Fibroblast of skin of left quadriceps (primary cell): ENCODE results near the gene P2RY1.

Experiments used
- DNase-seq, 2 experiments: peaks; one replicate each; pipeline ENCODE4 v3.0.0-alpha.2; 2013; ENCODE audit warnings: low read depth in 2 of 2

P2RY1 gene

GRCh38 chr3:152834776-152835600 is at the start of gene P2RY1:
P2RY1 (plus strand) TSS chr3:152835131; CDS start chr3:152835783, 652 bp downstream.
- DNase-seq, result peak in 1 of 2 experiments; percentile 17

GRCh38 chr3:152786977-152787681 is 47.8 kb upstream of the P2RY1 start:
- DNase-seq, result no peak

GRCh38 chr3:152790651-152791387 is 44.1 kb upstream of the P2RY1 start:
- no peak for DNase-seq

GRCh38 chr3:152793969-152794368 is 41.0 kb upstream of the P2RY1 start:
- no peak for DNase-seq

GRCh38 chr3:152797751-152798432 is 37.0 kb upstream of the P2RY1 start:
- DNase-seq, result no peak

GRCh38 chr3:152811974-152812760 is 22.8 kb upstream of the P2RY1 start:
- no peak for DNase-seq

GRCh38 chr3:152817400-152817799 is 17.5 kb upstream of the P2RY1 start:
- DNase-seq, result no peak

GRCh38 chr3:152818027-152818426 is 16.9 kb upstream of the P2RY1 start:
- DNase-seq, result no peak

- DNase-seq, result no peak
Observed at GRCh38 chr3:152823173-152823572, 11.8 kb upstream of the P2RY1 start.

GRCh38 chr3:152823781-152824180 is 11.2 kb upstream of the P2RY1 start:
- DNase-seq, result peak in 1 of 2 experiments; percentile 13

- DNase-seq, result peak in 1 of 2 experiments; percentile 12
Observed at GRCh38 chr3:152825566-152825965, 9.4 kb upstream of the P2RY1 start.

- DNase-seq, result no peak
Observed at GRCh38 chr3:152826476-152826875, 8.5 kb upstream of the P2RY1 start.

- no peak for DNase-seq
Observed at GRCh38 chr3:152827313-152827712, 7.6 kb upstream of the P2RY1 start.

- DNase-seq, result no peak
Observed at GRCh38 chr3:152828075-152828840, 6.7 kb upstream of the P2RY1 start.

GRCh38 chr3:152830245-152830644 is 4.7 kb upstream of the P2RY1 start:
- no peak for DNase-seq

- DNase-seq, result no peak
Observed at GRCh38 chr3:152832046-152832445, 2.9 kb upstream of the P2RY1 start.

- DNase-seq, result no peak
Observed at GRCh38 chr3:152833089-152833488, 1.8 kb upstream of the P2RY1 start.

GRCh38 chr3:152834191-152834775 is 648 bp upstream of the P2RY1 start:
- peak in 1 of 2 experiments; percentile 8 for DNase-seq

GRCh38 chr3:152835601-152836102 is 721 bp downstream of the P2RY1 start:
- no peak for DNase-seq

- DNase-seq, result no peak
Observed at GRCh38 chr3:152836269-152836668, 1.3 kb downstream of the P2RY1 start.
